Skeletal muscle tissue (tissue), 4 donors: ENCODE measurements around the gene ZNF675. TPM values are rescaled to one million over a fixed set of nuclear protein-coding genes. Genes with fewer than 3 reads are reported as not detected.
"Not testable (repeated sequence)": the region's sequence is repeated elsewhere in the genome, so short reads cannot be mapped to it uniquely, and the experiment has no call there.

Source experiments
- H3K27ac ChIP-seq: one replicate; pipeline ENCODE4 v1.7.0; 2013; ENCODE audit warnings: mild to moderate bottlenecking, low read depth, low read length, inconsistent platforms
- H3K27me3 ChIP-seq, 3 donors: one replicate each; pipeline ENCODE4 v1.7.0; 2013; ENCODE audit warnings: low read length in 3 of 3; ENCODE audit not compliant: control insufficient read depth in 3 of 3, insufficient read depth in 3 of 3
- H3K36me3 ChIP-seq, 3 donors: one replicate each; pipeline ENCODE4 v1.7.0; 2013; ENCODE audit warnings: low read length in 3 of 3; ENCODE audit not compliant: control insufficient read depth in 3 of 3, insufficient read depth in 3 of 3
- H3K4me1 ChIP-seq, 3 donors: one replicate each; pipeline ENCODE4 v1.7.0; 2013; ENCODE audit warnings: low read length in 3 of 3, mild to moderate bottlenecking in 3 of 3; ENCODE audit not compliant: control insufficient read depth in 3 of 3, insufficient read depth in 3 of 3
- H3K4me3 ChIP-seq, 3 donors: one replicate each; pipeline ENCODE4 v1.7.0; 2013; ENCODE audit warnings: low read length in 3 of 3
- H3K9ac ChIP-seq, 3 donors: one replicate each; pipeline ENCODE4 v1.7.0; 2013; ENCODE audit warnings: low read length in 3 of 3, mild to moderate bottlenecking in 3 of 3, moderate library complexity in 2 of 3, low read depth in 1 of 3
- H3K9me3 ChIP-seq, 3 donors: one replicate each; pipeline ENCODE4 v1.7.0; 2013; ENCODE audit warnings: low read length in 3 of 3; ENCODE audit not compliant: control insufficient read depth in 3 of 3
- total RNA-seq: library from RNA; depleted of rRNA; stranded (reverse); fragments of >200 nt; gene quantifications from one replicate; pipeline ENCODE4 v1.2.3, GENCODE V29; 2014
- donor health status: Osteomylitis.

ZNF675 gene
- total RNA-seq, result 5.2 TPM

DNA sequence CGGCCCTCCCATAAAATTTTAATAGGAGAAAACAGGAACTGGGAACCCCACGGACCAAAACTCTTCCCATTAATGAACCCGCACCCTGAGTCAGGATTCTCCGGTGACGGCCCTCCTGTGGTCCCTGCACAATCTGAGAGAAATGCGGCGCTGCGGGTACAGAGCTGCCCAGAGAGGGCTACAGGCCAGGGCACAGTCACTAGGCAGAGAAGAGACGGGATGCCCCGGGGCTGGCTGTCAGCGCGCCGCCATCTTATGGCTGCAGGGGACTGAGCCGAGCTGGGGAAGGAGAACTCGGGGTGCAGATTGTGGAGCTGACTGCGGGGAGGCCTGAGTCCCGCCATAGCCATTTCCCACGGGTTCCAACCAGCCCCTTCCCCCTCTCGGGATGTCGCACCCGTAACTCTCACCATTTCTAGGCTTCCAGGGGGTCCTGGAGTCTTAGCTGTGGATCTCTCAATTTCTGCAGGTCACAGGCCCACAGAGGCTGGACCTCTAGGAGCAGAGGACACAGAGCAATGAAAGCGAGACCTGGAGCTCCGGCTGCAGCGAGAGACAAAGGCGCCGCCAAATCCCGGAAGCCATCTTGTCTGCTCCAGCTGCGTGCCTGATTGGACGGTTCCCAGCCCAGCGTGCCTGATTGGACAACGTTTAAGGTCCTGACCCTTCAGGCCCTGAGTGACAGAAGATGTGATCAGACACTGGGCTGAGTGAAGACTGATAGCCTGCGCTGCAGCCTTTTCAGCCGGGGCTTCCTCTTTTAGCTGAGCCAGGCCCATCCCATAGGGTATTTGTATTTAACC, at the start of gene ZNF675:
Gene ZNF675 (minus strand): TSS at position 592 of the 803 bp plus-strand sequence. CDS start 179 bp downstream, at position 413.
- peak within 1 kb of the TSS; percentile 72 to 87 (median 79) for H3K9ac ChIP-seq
- peak within 1 kb of the TSS; percentile 66 for H3K27ac ChIP-seq
- no peaks in the 10 kb centered on the region for H3K36me3 ChIP-seq
- peaks cover 0 to 5% (median 0%) of the 10 kb centered on the region in 3 donors for H3K4me1 ChIP-seq
- H3K27me3 ChIP-seq, result no peaks in the 10 kb centered on the region
- no peaks in the 10 kb centered on the region for H3K9me3 ChIP-seq
- peak within 1 kb of the TSS; percentile 87 to 93 (median 90) for H3K4me3 ChIP-seq

DNA sequence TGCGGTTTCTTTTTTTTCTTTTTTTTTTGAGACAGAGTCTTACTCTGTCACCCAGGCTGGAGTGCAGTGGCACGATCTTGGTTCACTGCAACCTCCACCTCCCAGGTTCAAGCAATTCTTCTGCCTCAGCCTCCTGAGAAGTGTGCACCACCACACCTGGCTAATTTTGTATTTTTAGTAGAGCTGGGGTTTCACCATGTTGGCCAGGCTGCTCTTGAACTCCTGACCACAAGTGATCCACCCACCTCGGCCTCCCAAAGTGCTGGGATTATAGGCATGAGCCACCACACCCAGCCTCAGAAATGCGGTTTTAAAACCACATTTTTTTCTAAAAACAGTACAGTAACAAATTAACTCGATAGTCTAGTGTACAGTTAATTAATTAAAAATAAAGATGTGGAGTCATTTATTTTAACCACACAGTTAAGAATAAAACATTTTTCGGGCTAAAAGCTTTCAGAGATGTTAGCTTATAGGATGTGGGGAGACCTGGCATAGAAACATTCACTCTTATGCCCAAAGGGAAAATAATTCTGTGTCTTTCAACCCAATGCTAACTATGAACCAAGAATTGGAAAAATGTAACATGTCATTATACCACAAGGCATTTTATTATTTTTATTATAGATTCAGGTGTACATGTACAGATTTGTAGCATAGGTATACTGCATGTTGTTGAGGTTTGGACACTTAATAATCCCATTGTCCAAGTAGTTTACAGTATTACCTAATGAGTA, 43.9 kb upstream of the ZNF675 start:
- H3K27me3 ChIP-seq, H3K4me1 ChIP-seq, H3K36me3 ChIP-seq, H3K9ac ChIP-seq, H3K4me3 ChIP-seq, H3K9me3 ChIP-seq, H3K27ac ChIP-seq: not testable (repeated sequence)

DNA sequence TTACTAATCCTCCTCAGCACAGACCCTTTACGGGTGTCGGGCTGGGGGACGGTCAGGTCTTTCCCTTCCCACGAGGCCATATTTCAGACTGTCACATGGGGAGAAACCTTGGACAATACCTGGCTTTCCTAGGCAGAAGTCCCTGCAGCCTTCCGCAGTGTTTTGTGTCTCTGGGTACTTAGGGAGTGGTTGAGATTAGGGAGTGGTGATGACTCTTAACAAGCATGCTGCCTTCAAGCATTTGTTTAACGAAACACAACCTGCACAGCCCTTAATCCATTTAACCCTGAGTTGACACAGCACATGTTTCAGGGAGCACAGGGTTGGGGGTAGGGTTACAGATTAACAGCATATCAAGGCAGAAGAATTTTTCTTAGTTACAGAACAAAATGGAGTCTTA, 37.1 kb upstream of the ZNF675 start:
- not testable (repeated sequence) for H3K36me3 ChIP-seq, H3K27me3 ChIP-seq, H3K4me1 ChIP-seq, H3K27ac ChIP-seq, H3K4me3 ChIP-seq, H3K9ac ChIP-seq, H3K9me3 ChIP-seq

DNA sequence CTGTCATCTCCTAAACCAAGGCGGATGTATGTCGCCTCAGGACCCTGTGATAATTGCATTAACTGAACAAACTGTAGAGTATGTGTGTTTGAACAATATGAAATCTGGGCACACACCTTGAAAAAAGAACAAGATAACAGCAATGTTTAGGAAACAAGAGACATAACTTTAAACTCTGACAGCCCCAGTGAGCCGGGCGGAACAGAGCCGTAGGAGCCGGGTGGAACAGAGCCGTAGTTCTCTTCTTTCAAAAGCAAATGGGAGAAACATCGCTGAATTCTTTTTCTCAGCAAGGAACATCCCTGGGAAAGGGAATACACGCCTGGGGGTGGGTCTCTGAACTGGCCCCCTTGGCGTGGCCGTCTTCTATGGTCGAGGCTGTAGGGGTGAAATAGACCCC, 31.8 kb upstream of the ZNF675 start:
- H3K27ac ChIP-seq, result no peak overlapping the region
- H3K9ac ChIP-seq, result no peak overlapping the region
- no peaks in the 10 kb centered on the region for H3K27me3 ChIP-seq
- no peaks in the 10 kb centered on the region for H3K36me3 ChIP-seq
- no peak overlapping the region for H3K4me3 ChIP-seq
- H3K4me1 ChIP-seq, result no peaks in the 10 kb centered on the region
- no peaks in the 10 kb centered on the region for H3K9me3 ChIP-seq

DNA sequence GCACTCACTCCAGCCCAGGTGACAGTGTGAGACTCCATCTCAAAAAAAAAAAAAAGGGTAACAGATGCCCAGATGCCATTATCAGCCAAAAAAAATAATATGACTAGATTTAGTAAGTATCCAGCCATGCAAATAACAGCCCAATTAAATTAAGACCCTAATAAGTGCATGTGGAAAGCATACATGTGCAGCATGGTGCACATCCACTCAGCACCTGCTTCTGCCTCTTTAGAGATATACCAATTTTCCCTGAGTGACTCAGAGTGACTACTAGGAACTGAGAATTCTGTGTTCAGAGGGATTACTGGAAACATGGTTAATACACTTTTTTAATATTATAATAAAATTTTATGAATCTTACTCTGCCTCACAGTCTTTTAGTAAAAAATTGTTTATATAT, 29.8 kb upstream of the ZNF675 start:
- no peaks in the 10 kb centered on the region for H3K36me3 ChIP-seq
- H3K27ac ChIP-seq, result no peak overlapping the region
- no peaks in the 10 kb centered on the region for H3K27me3 ChIP-seq
- no peak overlapping the region for H3K9ac ChIP-seq
- H3K4me3 ChIP-seq, result no peak overlapping the region
- H3K4me1 ChIP-seq, result no peaks in the 10 kb centered on the region
- H3K9me3 ChIP-seq, result no peaks in the 10 kb centered on the region

DNA sequence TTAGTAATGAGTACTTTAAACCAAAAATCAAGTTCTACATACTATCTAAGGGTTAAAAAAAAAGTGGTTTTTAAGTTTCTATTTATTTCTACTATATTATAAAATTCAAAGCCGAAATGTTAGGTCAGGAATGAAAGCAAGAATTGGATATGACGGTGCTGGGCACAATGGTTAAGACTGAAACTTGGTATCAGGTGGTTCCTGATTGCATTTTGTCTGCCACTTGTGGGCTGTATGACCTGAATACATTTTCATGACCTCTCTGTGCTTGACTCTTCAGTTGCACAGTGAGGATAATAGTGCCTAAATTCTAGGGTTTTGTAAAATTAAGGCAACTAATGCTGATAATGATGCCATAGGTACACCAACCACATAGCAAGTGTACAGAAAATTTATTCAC, 22.3 kb upstream of the ZNF675 start:
- Histone ChIP-seq H3K27me3 (no peaks in the 10 kb centered on the region), H3K27ac (no peak overlapping the region), H3K4me3 (no peak overlapping the region), H3K4me1 (no peaks in the 10 kb centered on the region), H3K9ac (no peak overlapping the region), H3K36me3 (no peaks in the 10 kb centered on the region), H3K9me3 (no peaks in the 10 kb centered on the region)

DNA sequence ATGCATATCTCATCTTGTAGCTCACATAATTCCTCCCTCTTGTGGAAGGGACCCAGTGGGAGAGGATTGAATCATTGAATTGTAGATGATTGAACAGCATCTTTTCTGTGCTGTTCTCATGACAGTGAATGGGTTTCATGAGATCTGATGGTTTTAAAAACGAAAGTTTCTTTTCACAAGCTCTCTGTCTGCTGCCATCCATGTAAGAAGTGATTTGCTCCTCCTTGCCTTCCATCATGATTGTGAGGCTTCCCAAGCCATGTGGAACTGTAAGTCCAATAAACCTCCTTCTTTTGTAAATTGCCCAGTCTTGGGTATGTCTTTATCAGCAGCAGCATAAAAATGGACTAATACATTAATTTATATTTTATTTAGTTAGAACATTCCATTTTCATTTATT, 19.6 kb upstream of the ZNF675 start:
- Histone ChIP-seq H3K9me3 (no peaks in the 10 kb centered on the region), H3K9ac (no peak overlapping the region), H3K36me3 (no peaks in the 10 kb centered on the region), H3K27me3 (no peaks in the 10 kb centered on the region), H3K4me1 (no peaks in the 10 kb centered on the region), H3K4me3 (no peak overlapping the region), H3K27ac (no peak overlapping the region)

DNA sequence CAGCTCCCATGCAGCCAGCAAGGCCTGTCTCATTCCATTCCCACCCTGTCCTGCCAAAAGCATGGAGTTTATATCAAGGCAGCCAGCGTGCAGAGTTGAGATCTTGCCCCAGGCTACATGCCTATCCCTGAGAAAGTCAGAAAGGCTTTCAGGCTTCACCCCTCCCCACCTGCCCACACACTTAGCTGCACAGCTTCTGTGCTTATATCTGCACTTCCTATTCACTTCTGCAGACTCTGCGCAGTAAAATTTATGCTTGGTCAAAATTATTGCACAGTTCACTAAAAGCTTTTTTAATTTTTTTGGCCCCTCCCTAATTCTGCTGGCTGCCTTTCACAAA, 12.5 kb upstream of the ZNF675 start:
- H3K27ac ChIP-seq, result no peak overlapping the region
- H3K36me3 ChIP-seq, result no peaks in the 10 kb centered on the region
- no peak overlapping the region for H3K4me3 ChIP-seq
- H3K27me3 ChIP-seq, result no peaks in the 10 kb centered on the region
- no peaks in the 10 kb centered on the region for H3K4me1 ChIP-seq
- no peak overlapping the region for H3K9ac ChIP-seq
- H3K9me3 ChIP-seq, result no peaks in the 10 kb centered on the region

DNA sequence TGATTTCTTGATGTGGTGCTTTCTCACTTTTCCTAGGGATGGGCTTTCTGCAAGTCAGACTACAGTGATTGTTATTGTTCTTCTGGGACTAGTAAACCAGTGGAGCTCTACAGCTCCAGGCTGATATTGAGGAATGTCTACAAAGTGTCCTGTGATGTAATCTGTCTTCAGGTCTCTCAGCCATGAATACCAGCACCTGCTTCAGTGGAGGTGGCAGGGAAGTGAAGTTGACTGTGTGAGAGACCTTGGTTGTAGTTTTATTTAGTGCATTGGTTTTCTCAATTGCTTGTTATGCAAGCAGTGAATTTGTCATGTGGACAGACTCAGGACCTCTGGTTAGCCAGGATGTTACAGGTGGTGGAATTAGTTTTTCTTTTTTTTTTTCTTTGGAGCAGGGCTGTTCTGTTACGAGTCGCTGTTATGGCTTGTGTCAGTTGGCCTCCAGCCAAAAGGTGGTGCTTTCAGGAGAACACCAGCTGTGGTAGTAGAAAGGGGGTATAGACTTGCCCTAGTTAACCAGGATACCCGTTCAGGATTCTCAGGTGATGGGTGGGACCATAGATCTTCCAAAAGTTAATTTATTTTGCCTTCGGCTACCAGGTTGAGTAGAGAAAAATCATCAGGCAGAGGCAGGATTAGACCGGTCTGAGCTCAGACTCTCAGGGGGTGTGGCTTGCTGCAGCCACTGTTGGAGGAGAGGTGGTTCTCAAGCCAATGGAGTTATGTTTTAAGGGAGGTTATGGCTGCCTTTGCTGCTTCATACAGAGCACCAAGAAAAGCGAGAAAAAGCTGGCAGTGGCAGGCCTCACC, 11.9 kb upstream of the ZNF675 start:
- Histone ChIP-seq H3K9me3 (no peaks in the 10 kb centered on the region), H3K27me3 (no peaks in the 10 kb centered on the region), H3K27ac (no peak overlapping the region), H3K36me3 (no peaks in the 10 kb centered on the region), H3K9ac (no peak overlapping the region), H3K4me1 (no peaks in the 10 kb centered on the region), H3K4me3 (no peak overlapping the region)

DNA sequence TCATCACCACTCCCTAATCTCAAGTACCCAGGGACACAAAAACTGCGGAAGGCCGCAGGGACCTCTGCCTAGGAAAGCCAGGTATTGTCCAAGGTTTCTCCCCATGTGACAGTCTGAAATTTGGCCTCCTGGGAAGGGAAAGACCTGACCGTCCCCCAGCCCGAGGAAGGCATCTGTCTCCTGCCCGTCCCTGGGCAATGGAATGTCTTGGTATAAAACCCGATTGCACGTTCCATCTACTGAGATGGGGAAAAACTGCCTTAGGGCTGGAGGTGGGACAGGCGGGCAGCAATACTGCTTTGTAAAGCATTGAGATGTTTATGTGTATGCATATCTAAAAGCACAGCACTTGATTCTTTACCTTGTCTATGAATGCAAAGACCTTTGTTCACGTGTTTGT, 5.9 kb upstream of the ZNF675 start:
- not testable (repeated sequence) for H3K4me3 ChIP-seq, H3K27me3 ChIP-seq, H3K9me3 ChIP-seq, H3K36me3 ChIP-seq, H3K27ac ChIP-seq, H3K9ac ChIP-seq, H3K4me1 ChIP-seq
